Stimulated activated effector memory CD8-positive, alpha-beta T cell treated with anti-CD3 and anti-CD28 coated beads, Interleukin-12 subunit alpha, Interleukin-12 subunit beta, amount 100 ng/mL, for 72 hours (primary cell): ENCODE measurements around the gene ZNF226.
"Not testable (repeated sequence)": the region's sequence is repeated elsewhere in the genome, so short reads cannot be mapped to it uniquely, and the experiment has no call there.

Experiments used
- ATAC-seq: fragments of 150-1000 bp; cut with Tn5 transposase; 2 replicates; pipeline ENCODE4 v1.10.0; 2021
- DNase-seq, 2 donors: peaks; one replicate each; pipeline ENCODE4 v3.0.0; 2021 to 2022; ENCODE audit warnings: low spot score in 2 of 2
- H3K27ac Mint-ChIP-seq: one replicate; pipeline ENCODE4 v1.8.0; 2022; ENCODE audit warnings: mild to moderate bottlenecking, mixed read lengths
- H3K36me3 Mint-ChIP-seq: one replicate; pipeline ENCODE4 v1.8.0; 2022; ENCODE audit warnings: mild to moderate bottlenecking, mixed read lengths
- H3K4me1 Mint-ChIP-seq: one replicate; pipeline ENCODE4 v1.8.0; 2022; ENCODE audit warnings: mixed read lengths
- H3K4me3 Mint-ChIP-seq: one replicate; pipeline ENCODE4 v1.8.0; 2022; ENCODE audit warnings: mild to moderate bottlenecking, mixed read lengths
- H3K9me3 Mint-ChIP-seq: one replicate; pipeline ENCODE4 v1.8.0; 2022; ENCODE audit warnings: mixed read lengths

Gene ZNF226

GRCh38 chr19:44164673-44165512, at the start of gene ZNF226:
Gene ZNF226 (plus strand): TSS chr19:44165100. CDS start chr19:44170081, 4,981 bp downstream.
- peaks cover 16% of the 10 kb centered on the region for H3K9me3 Mint-ChIP-seq
- peak within 1 kb of the TSS; percentile 98 for H3K27ac Mint-ChIP-seq
- peaks cover 46% of the 10 kb centered on the region for H3K36me3 Mint-ChIP-seq
- ATAC-seq, result peak; percentile 84
- H3K4me3 Mint-ChIP-seq, result peak within 1 kb of the TSS; percentile 93
- peak; percentile 52 to 89 for DNase-seq
- peaks cover 26% of the 10 kb centered on the region for H3K4me1 Mint-ChIP-seq

GRCh38 chr19:44121162-44121561, 43.7 kb upstream of the ZNF226 start:
- not testable (repeated sequence) for H3K27ac Mint-ChIP-seq, ATAC-seq, H3K4me3 Mint-ChIP-seq, DNase-seq, H3K4me1 Mint-ChIP-seq
- Mint-ChIP-seq H3K9me3 (peaks cover 30% of the 10 kb centered on the region), H3K36me3 (peaks cover 96% of the 10 kb centered on the region)

DNA sequence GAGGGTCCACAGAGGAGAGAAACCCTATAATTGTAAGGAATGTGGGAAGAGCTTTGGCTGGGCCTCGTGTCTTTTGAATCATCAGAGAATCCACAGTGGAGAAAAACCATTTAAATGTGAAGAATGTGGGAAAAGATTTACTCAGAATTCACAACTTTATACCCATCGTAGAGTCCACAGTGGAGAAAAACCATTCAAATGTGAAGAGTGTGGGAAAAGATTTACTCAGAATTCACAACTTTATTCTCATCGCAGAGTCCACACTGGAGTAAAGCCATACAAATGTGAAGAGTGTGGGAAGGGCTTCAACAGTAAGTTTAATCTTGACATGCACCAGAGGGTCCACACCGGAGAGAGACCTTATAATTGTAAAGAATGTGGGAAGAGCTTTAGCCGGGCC, 32.9 kb upstream of the ZNF226 start:
- Mint-ChIP-seq H3K36me3 (peaks cover 25% of the 10 kb centered on the region), H3K9me3 (peaks cover 14% of the 10 kb centered on the region), H3K4me1 (no peaks in the 10 kb centered on the region), H3K4me3 (no peak overlapping the region), H3K27ac (no peak overlapping the region)
- ATAC-seq, result no peak
- no peak for DNase-seq

GRCh38 chr19:44141191-44142058, 23.5 kb upstream of the ZNF226 start, which contains the start of gene ZNF234:
Gene ZNF234 (plus strand): TSS chr19:44141554. CDS start chr19:44144633, 3,079 bp downstream.
- Mint-ChIP-seq H3K9me3 (peaks cover 10% of the 10 kb centered on the region), H3K4me1 (peaks cover 14% of the 10 kb centered on the region), H3K36me3 (peaks cover 20% of the 10 kb centered on the region), H3K4me3 (peak within 1 kb of the TSS; percentile 97), H3K27ac (peak within 1 kb of the TSS; percentile 97)
- peak; percentile 93 for ATAC-seq
- DNase-seq, result peak; percentile 40 to 80

GRCh38 chr19:44142059-44142433, 22.9 kb upstream of the ZNF226 start:
- peak overlapping the region; percentile 97 for H3K27ac Mint-ChIP-seq
- H3K9me3 Mint-ChIP-seq, result peaks cover 8% of the 10 kb centered on the region
- H3K4me3 Mint-ChIP-seq, result peak overlapping the region; percentile 97
- DNase-seq, result no peak
- peaks cover 14% of the 10 kb centered on the region for H3K4me1 Mint-ChIP-seq
- peak; percentile 46 for ATAC-seq
- peaks cover 23% of the 10 kb centered on the region for H3K36me3 Mint-ChIP-seq

- ATAC-seq (no peak), DNase-seq (no peak)
- Mint-ChIP-seq H3K27ac (no peak overlapping the region), H3K36me3 (peaks cover 90% of the 10 kb centered on the region), H3K4me1 (no peaks in the 10 kb centered on the region), H3K9me3 (peaks cover 15% of the 10 kb centered on the region), H3K4me3 (no peak overlapping the region)
Observed at GRCh38 chr19:44149776-44150175, 15.1 kb upstream of the ZNF226 start.

DNA sequence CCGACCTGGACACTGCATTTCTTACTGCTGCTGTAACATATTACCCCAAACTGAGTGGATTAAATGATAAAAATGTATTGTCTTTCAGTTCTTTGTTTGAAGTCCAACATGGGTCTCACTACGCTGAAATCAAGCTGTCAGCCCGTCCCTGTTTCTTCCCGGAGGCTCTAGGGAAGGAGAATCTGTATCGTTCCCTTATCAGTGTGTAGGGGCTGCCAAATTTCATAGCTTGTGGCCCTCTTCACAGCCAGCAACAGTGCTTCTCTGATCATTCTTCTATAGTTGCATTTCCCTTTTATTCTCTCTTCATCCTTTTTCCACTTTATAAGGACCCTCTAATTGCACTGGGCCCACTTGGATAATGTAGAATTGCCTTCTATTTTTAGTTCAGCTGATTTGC, 13.4 kb upstream of the ZNF226 start:
- ATAC-seq, result no peak
- H3K4me3 Mint-ChIP-seq, result no peak overlapping the region
- peaks cover 83% of the 10 kb centered on the region for H3K36me3 Mint-ChIP-seq
- H3K27ac Mint-ChIP-seq, result no peak overlapping the region
- H3K9me3 Mint-ChIP-seq, result peaks cover 26% of the 10 kb centered on the region
- DNase-seq, result no peak
- no peaks in the 10 kb centered on the region for H3K4me1 Mint-ChIP-seq

DNA sequence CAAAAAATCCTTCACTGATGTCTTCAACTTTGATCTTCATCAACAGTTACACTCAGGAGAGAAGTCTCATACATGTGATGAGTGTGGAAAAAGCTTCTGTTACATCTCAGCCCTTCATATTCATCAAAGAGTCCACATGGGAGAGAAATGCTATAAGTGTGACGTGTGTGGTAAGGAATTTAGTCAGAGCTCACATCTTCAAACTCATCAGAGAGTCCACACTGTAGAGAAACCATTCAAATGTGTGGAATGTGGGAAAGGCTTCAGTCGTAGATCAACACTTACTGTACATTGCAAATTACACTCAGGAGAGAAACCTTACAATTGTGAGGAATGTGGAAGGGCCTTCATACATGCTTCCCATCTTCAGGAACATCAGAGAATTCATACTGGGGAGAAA, 8.4 kb upstream of the ZNF226 start:
- H3K36me3 Mint-ChIP-seq, result peaks cover 44% of the 10 kb centered on the region
- DNase-seq, result no peak

GRCh38 chr19:44163789-44164188, 1.1 kb upstream of the ZNF226 start:
- no peak overlapping the region for H3K4me3 Mint-ChIP-seq
- ATAC-seq, result no peak
- peaks cover 18% of the 10 kb centered on the region for H3K9me3 Mint-ChIP-seq
- DNase-seq, result no peak
- peaks cover 26% of the 10 kb centered on the region for H3K4me1 Mint-ChIP-seq
- H3K36me3 Mint-ChIP-seq, result peaks cover 35% of the 10 kb centered on the region
- no peak overlapping the region for H3K27ac Mint-ChIP-seq

More for the DNA sequence above, 8.4 kb upstream of the ZNF226 start:
- H3K4me1 Mint-ChIP-seq, result no peaks in the 10 kb centered on the region
- no peak overlapping the region for H3K27ac Mint-ChIP-seq
- H3K9me3 Mint-ChIP-seq, result peaks cover 39% of the 10 kb centered on the region
- ATAC-seq, result no peak
- no peak overlapping the region for H3K4me3 Mint-ChIP-seq

- peaks cover 40% of the 10 kb centered on the region for H3K36me3 Mint-ChIP-seq
- no peak for ATAC-seq
- peaks cover 19% of the 10 kb centered on the region for H3K9me3 Mint-ChIP-seq
Observed at GRCh38 chr19:44164327-44164672, 600 bp upstream of the ZNF226 start.

DNA sequence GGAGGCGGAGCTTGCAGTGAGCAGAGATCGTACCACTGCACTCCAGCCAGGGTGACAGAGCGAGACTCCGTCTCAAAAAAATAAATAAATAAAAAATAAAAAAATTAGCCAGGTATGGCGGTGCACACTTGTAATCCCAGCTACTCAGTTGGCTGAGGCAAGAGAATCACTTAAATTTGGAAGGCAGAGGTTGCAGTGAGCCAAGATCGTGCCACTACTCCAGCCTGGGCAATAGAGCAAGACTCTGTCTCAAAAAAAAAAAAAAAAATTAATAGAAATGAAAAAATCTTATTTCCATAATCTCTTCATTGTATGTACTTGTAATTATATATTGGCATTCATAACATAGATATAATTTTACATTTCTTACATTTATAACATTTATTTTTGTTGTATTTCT, 5.8 kb downstream of the ZNF226 start:
- Mint-ChIP-seq H3K4me1 (peaks cover 15% of the 10 kb centered on the region), H3K36me3 (peaks cover 95% of the 10 kb centered on the region), H3K9me3 (peaks cover 32% of the 10 kb centered on the region)
- H3K27ac Mint-ChIP-seq, ATAC-seq, H3K4me3 Mint-ChIP-seq, DNase-seq: not testable (repeated sequence)

More at GRCh38 chr19:44164327-44164672, 600 bp upstream of the ZNF226 start:
- DNase-seq, result peak in 1 of 2 donors; percentile 49
- Mint-ChIP-seq H3K4me1 (peaks cover 26% of the 10 kb centered on the region), H3K4me3 (peak overlapping the region; percentile 93), H3K27ac (peak overlapping the region; percentile 98)

GRCh38 chr19:44176590-44176989, 11.7 kb downstream of the ZNF226 start:
- Mint-ChIP-seq H3K27ac (no peak overlapping the region), H3K4me3 (no peak overlapping the region), H3K9me3 (peaks cover 38% of the 10 kb centered on the region), H3K4me1 (no peaks in the 10 kb centered on the region), H3K36me3 (peaks cover 51% of the 10 kb centered on the region)
- DNase-seq, result no peak
- no peak for ATAC-seq

- no peaks in the 10 kb centered on the region for H3K4me1 Mint-ChIP-seq
- DNase-seq, result no peak
- H3K36me3 Mint-ChIP-seq, result peaks cover 7% of the 10 kb centered on the region
- no peak overlapping the region for H3K4me3 Mint-ChIP-seq
- peaks cover 27% of the 10 kb centered on the region for H3K9me3 Mint-ChIP-seq
- H3K27ac Mint-ChIP-seq, result no peak overlapping the region
- no peak for ATAC-seq
Observed at GRCh38 chr19:44180968-44181367, 16.1 kb downstream of the ZNF226 start.

GRCh38 chr19:44182145-44182544, 17.2 kb downstream of the ZNF226 start:
- Mint-ChIP-seq H3K27ac (no peak overlapping the region), H3K4me1 (no peaks in the 10 kb centered on the region), H3K4me3 (no peak overlapping the region), H3K9me3 (peaks cover 19% of the 10 kb centered on the region), H3K36me3 (peaks cover 3% of the 10 kb centered on the region)
- ATAC-seq (no peak), DNase-seq (no peak)

DNA sequence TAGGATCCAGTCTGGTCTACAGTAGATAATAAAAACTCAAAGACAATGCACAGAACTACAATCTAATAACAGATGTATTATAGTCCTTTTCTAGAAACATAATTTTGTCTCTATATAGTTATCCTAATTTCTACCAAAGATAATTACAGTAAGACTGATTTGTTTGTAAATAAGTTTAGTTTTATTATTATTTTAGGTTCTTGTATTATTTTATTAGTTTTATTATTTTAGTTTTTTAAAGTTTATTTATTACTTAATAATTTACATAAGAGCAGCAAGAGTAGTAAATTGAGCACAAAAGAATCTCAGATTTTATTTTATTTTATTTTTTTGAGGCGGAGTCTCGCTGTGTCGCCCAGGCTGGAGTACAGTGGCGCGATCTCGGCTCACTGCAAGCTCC, 25.1 kb downstream of the ZNF226 start:
- ATAC-seq (no peak), DNase-seq (no peak)
- Mint-ChIP-seq H3K4me1 (no peaks in the 10 kb centered on the region), H3K27ac (no peak overlapping the region), H3K4me3 (no peak overlapping the region), H3K36me3 (no peaks in the 10 kb centered on the region), H3K9me3 (peaks cover 31% of the 10 kb centered on the region)
